Loucy (cell line): ENCODE results near the gene ANP32E.

Source experiments
- H2AFZ ChIP-seq: fragments of 200-600 bp; sonication (generic); 2 replicates; pipeline ENCODE4 v1.6.0; 2016; ENCODE audit warnings: antibody characterized with exemption, mild to moderate bottlenecking, low read length, moderate library complexity
- H3F3A ChIP-seq: fragments of 200-600 bp; 2 replicates; pipeline ENCODE4 v1.6.0; 2016; ENCODE audit warnings: antibody characterized with exemption, low read depth, mild to moderate bottlenecking
- H3K27me3 ChIP-seq: fragments of 200-600 bp; sonication (generic); 2 replicates; pipeline ENCODE4 v1.6.1; 2014; ENCODE audit warnings: low read length, mild to moderate bottlenecking; ENCODE audit not compliant: insufficient read depth, poor library complexity, severe bottlenecking
- H3K36me3 ChIP-seq: fragments of 200-600 bp; sonication (generic); 2 replicates; pipeline ENCODE4 v1.6.1; 2016; ENCODE audit warnings: low read length; ENCODE audit not compliant: insufficient read depth
- H3K4me1 ChIP-seq: fragments of 200-600 bp; sonication (generic); 2 replicates; pipeline ENCODE4 v1.5.1; 2014; ENCODE audit warnings: low read length, mild to moderate bottlenecking; ENCODE audit not compliant: insufficient read depth, poor library complexity, severe bottlenecking
- H3K4me2 ChIP-seq: fragments of 200-600 bp; sonication (generic); 2 replicates; pipeline ENCODE4 v1.6.0; 2014; ENCODE audit warnings: antibody characterized with exemption, low read length, low read depth, mild to moderate bottlenecking; ENCODE audit not compliant: poor library complexity, severe bottlenecking
- H3K4me3 ChIP-seq: fragments of 200-600 bp; sonication (generic); 2 replicates; pipeline ENCODE4 v1.5.1; 2014; ENCODE audit warnings: low read length, mild to moderate bottlenecking, mixed read lengths; ENCODE audit not compliant: poor library complexity, severe bottlenecking
- H3K79me2 ChIP-seq: fragments of 200-600 bp; sonication (generic); 2 replicates; pipeline ENCODE4 v1.6.1; 2014; ENCODE audit warnings: low read length; ENCODE audit not compliant: insufficient read depth
- H3K9ac ChIP-seq: fragments of 200-600 bp; sonication (generic); 2 replicates; pipeline ENCODE4 v1.6.0; 2014; ENCODE audit warnings: mild to moderate bottlenecking, low read depth, low read length, moderate library complexity; ENCODE audit not compliant: poor library complexity, severe bottlenecking
- H3K9me2 ChIP-seq: fragments of 200-600 bp; sonication (generic); replicated peaks from 2 replicates; pipeline ENCODE4 v1.6.1; 2016; ENCODE audit warnings: low read depth, low read length, mixed read lengths
- H3K9me3 ChIP-seq: fragments of 200-600 bp; sonication (generic); 2 replicates; pipeline ENCODE4 v1.6.1; 2014; ENCODE audit warnings: mild to moderate bottlenecking, antibody characterized with exemption, low read length, low read depth; ENCODE audit not compliant: insufficient read depth
- H4K20me1 ChIP-seq: fragments of 200-600 bp; sonication (generic); 2 replicates; pipeline ENCODE4 v1.6.0; 2014; ENCODE audit warnings: antibody characterized with exemption, low read length, mild to moderate bottlenecking; ENCODE audit not compliant: insufficient read depth, poor library complexity, severe bottlenecking
- CTCF ChIP-seq: fragments of 200-600 bp; sonication (generic); conservative IDR thresholded peaks from 2 replicates; pipeline ENCODE4 v1.5.1; 2014; ENCODE audit warnings: mild to moderate bottlenecking, antibody characterized with exemption, low read length
- EZH2phosphoT487 ChIP-seq: fragments of 200-600 bp; IDR thresholded peaks from 2 replicates; pipeline ENCODE4 v1.6.1; 2018; ENCODE audit warnings: antibody characterized with exemption, mild to moderate bottlenecking, moderate library complexity, borderline replicate concordance

The ANP32E gene

GRCh38 chr1:150268705-150269403, 32.9 kb upstream of the ANP32E start, which contains the start of gene APH1A:
APH1A (minus strand) TSS chr1:150269016; CDS start chr1:150268810, 206 bp downstream.
- Histone ChIP-seq H3K9me2 (no peaks in the 10 kb centered on the region), H4K20me1 (peaks cover 11% of the 10 kb centered on the region), H3F3A (no peaks in the 10 kb centered on the region), H3K9ac (peak within 1 kb of the TSS; percentile 98), H3K36me3 (peaks cover 5% of the 10 kb centered on the region; the same call in 1 of the 2 replicates), H3K27me3 (peaks cover 4% of the 10 kb centered on the region), H3K79me2 (peaks cover 33% of the 10 kb centered on the region), H3K4me1 (peaks cover 38% of the 10 kb centered on the region), H3K4me2 (peak within 1 kb of the TSS; percentile 99), H2AFZ (peak within 1 kb of the TSS; percentile 75), H3K4me3 (peak within 1 kb of the TSS; percentile 98), H3K9me3 (no peaks in the 10 kb centered on the region)
- TF ChIP-seq EZH2phosphoT487 (no peak), CTCF (no peak)

DNA sequence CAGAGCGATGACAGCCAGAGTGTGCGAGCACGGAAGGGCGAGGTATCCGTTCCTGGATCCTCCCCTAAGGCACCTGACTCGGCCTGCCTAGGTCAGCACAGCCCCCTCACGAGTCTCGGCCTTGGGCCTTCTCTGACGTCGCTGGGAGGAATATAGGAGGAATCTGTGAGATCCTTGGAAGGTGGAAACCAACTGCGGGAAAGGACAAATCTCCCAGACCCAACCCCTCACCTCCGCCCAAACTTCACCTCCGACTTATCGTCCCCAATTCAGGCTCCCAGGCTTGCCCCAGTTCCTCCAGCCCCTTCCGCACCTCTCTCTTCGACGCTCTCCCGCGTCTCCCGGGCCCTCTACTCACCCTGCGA, 32.4 kb upstream of the ANP32E start:
- Histone ChIP-seq H3K4me2 (peak overlapping the region; percentile 99), H3K27me3 (peaks cover 4% of the 10 kb centered on the region), H3K4me3 (peak overlapping the region; percentile 98), H3F3A (no peaks in the 10 kb centered on the region), H4K20me1 (peaks cover 11% of the 10 kb centered on the region), H3K4me1 (peaks cover 38% of the 10 kb centered on the region), H3K9me3 (no peaks in the 10 kb centered on the region), H3K79me2 (peaks cover 33% of the 10 kb centered on the region), H3K9ac (peak overlapping the region; percentile 98), H3K9me2 (no peaks in the 10 kb centered on the region), H2AFZ (peak overlapping the region; percentile 75), H3K36me3 (peaks cover 5% of the 10 kb centered on the region; the same call in 1 of the 2 replicates)
- no peak for TF ChIP-seq CTCF
- TF ChIP-seq EZH2phosphoT487: no peak

GRCh38 chr1:150267896-150268295, 32.0 kb upstream of the ANP32E start:
- no peak overlapping the region for H2AFZ ChIP-seq

More at GRCh38 chr1:150267896-150268295, 32.0 kb upstream of the ANP32E start:
- TF ChIP-seq CTCF (no peak), EZH2phosphoT487 (no peak)
- Histone ChIP-seq H4K20me1 (peaks cover 11% of the 10 kb centered on the region), H3K36me3 (peaks cover 5% of the 10 kb centered on the region; the same call in 1 of the 2 replicates), H3K4me1 (peaks cover 34% of the 10 kb centered on the region), H3K9me2 (no peaks in the 10 kb centered on the region), H3F3A (no peaks in the 10 kb centered on the region), H3K4me2 (peak overlapping the region; percentile 99), H3K79me2 (peaks cover 33% of the 10 kb centered on the region), H3K4me3 (peak overlapping the region; percentile 98), H3K9ac (peak overlapping the region; percentile 98), H3K9me3 (no peaks in the 10 kb centered on the region), H3K27me3 (peaks cover 4% of the 10 kb centered on the region)
